ENCODE measurements around the gene PUS1.

PUS1 gene

DNA sequence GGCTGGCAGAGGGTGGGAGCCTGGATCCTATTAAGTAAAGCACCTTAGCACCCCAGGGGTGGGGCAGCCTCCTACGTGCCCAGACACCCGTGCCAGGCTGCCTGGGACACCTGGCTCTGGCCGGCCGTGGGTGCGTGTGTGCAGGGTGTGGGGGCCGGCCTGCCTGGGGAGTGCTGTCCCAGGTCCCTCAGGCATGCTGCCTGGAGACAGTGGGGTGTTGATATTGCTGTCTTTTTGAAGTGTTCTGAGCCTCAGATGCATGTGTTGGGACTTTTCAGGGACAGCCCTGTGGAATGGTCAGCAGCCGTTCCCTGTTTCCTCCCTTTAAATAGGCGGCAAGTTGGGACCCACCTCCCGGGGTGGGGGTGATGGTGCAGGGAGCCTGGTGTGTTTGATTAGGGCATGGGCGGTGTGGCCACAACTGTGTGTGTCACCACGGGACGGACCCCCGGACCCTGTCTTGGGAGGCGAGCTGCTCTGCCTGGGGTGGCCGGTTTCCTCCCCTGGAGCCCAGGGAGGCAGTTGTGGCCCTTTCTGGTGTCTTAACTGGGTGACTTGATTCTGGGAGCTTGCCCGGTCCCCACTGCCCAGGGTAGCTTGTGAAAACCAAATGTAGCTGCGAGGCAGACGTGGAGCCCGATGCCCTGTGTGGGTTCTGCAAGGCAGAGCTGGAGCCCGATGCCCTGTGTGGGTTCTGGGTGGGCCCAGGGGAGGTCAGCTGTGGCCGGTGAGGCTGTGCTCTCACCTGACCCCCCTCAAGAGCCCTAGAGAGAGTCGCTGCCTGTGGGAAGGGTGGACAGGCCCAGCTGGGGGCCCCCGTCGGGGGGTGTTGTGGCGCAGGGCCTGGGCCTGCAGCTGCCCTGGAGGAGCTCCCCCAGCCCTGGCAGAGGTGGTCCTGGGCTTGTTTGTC lies 26.5 kb upstream of the PUS1 start:
- DNase-seq (ENCODE audit: low read depth) = no peak

DNA sequence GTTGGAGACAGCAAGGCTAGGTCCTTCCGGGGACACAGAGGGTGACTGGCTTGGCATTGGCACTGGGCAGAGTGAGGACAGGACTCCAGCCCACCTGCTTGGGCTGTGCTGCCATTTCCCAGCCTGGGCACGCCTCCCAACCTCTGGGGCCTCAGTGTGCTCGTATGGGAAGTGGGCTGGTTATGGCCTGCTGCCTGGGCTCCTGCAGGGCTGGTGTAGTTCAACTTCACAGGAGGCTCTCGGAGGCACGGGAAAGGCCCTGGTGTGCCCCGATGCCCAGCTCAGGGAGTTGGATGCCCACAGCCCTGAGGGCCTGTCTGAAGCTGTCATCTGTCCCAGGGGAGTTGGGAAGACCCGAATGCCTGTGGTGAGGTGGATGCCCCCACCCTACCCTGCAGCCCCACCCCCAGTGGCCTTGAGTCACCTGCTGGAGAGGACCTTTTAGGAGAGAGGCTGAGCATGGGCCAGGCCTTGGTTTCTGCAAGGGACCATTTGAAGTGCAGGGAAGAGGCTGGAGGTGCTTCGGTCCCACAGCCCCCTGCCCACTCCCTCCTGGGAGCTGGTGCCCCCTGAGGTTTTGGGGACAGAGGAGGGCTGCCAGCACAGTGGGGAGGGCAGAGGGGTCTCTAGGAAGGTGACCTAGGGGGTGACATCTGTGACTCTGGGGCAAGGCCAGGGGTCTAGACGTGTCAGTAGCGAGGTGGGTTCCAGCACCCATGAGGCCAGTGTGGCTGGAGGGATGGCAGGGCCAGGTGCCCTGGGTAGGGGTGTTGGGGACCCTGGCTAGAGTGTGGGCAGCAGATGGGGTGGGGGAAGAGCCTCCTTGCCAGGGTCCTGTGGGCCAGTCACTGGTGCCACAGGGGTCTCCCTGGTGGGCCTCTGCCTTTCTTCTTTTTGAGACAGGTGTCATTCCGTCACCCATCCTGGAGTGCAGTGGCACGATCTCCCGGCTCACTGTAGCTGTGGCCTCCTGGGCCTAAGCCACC lies 25.5 kb upstream of the PUS1 start:
- no peak for DNase-seq (ENCODE audit: low read depth)

DNA sequence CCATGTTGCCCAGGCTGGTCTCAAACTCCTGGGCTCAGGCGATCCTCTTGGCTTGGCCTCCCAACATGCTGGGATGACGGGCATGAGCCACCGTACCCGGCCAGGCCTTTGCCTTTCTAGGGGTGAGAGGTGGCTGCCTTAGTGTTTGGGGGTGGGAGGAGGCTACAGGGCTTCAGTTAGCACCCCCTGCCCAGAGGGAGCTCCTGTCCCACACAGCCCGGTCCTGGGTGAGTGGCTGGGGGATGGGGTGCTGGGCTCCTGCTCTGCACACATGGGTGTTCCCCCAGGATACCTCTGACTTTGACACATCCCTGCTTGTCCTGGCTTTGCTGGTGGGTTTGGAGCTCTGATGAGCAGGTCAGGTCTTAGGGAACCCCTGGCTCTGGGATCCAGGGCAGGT lies 24.7 kb upstream of the PUS1 start:
- no peak for DNase-seq (ENCODE audit: low read depth)

DNA sequence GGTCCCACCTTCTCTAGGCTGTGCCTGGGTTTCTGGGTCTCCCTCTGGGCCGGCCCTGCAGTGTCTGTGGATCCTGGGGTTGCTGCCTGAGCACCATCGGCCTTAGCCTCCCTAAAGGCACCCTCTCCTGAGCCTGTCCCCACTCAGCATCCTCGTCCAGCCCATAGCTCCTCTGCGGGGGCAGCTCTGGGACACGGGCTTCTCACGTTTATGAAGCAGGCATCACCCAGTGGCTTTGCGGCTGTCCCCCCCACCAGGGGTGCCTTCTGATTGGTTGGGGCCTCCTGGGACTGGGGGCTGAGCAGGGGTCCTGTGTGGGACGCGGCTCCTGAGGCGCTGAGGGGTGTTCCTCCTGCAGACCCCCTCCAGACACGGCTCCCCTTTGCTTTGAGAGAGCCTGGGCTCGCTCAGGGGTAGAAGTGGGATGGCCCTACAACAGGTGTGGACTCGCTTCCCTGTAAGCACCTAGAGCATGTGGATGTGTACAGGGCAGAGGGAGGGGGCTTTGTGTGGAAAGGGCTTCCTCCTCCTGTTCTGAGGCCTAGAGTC lies 23.9 kb upstream of the PUS1 start:
- no peak for DNase-seq (ENCODE audit: low read depth)

DNA sequence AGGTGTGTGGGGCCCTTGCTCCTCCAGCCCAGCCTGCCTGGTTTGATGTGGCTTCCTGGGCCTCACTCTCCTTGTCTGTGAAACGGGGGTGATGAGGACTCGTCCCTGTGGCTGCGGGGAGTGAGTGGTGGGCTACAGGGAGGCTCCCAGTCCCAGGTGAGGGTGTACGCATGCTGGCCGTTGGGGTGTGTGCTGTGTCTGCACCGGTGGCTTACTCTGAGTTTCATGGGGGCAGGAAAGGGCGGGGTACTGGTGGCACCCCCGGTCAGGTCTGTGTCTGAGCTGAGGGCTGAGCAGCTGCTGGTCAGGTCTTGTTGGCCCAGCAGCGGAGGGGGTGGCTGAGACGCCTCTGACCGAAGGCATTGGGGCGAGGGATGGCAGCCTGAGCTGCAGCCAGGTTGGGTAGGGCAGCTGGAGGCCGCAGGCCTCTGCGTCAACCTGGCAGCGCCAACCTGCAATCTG lies 23.4 kb upstream of the PUS1 start:
- no peak for DNase-seq (ENCODE audit: low read depth)

DNA sequence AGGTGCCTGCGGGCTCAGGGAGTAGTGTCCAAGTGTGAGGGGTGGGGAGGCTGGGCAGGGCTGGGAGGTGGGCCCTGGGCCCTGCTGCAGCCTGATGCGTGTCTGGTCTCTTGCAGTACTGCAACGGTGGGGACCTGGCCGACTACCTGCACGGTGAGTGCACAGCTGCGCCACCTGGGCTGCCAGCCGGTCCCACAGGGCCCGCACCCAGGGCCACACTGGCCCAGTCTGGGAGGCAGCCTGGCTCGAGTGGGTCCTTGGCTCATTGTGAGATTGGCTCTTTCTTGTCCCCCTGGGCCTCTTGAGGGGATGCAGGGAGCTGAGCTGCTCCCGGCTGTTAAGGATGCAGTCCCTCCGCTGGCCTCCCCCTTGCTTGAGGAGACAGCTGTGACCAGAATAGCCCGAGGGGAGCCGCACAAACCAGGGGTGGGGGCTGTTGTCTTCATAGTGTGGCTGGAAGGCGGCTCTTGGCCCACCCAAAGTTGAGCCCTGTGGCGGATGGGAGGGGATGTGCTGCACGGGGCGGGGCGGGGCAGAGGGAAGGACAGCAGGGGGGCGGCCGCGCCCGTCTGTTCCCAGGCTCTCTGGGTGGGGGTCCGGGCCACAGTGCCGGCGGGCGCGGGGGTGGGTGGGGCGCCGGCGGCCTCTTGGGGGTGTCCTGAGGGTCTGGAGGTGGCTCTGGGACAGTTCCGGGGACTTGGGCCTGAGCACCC lies 21.5 kb upstream of the PUS1 start:
- DNase-seq (ENCODE audit: low read depth) = no peak

DNA sequence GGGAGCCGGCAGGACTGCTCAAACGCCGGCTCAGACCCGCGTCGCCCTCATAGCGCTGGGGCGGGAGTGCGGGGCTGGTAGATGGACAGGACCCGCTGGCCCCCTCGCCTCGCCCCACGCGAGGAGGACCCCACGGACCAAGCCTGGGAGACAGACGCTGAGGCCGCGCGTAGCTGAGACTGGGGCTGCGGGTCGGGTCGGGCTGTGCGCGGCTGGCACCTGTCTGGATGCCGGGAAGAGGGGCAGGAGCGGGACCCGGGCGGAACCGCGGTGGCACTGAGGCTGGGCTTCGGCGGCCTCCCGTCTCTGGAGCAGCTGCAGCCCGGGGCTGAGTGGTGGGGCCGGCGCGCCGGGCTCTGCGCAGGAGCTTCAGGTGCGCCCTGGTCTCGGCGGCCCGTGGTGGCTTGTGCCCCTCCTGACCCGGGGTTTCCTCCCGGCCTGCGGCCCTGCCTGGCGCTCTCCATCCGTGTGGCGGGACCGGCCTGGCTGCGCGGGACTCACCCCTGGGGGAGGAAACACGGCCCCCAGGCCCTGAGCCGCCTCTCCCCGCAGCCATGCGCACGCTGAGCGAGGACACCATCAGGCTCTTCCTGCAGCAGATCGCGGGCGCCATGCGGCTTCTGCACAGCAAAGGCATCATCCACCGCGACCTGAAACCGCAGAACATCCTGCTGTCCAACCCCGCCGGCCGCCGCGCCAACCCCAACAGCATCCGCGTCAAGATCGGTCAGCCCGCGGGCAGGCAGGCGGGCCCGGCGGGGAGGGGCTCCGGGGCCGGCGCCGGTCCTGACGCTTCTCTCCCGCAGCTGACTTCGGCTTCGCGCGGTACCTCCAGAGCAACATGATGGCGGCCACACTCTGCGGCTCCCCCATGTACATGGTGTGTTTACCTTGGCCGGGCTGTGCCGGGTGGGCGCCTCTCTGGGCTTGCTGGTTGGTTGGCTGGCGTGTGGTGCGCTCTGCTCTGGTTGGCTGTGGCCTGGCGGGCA lies 20.7 kb upstream of the PUS1 start:
- DNase-seq (ENCODE audit: low read depth) = no peak

DNA sequence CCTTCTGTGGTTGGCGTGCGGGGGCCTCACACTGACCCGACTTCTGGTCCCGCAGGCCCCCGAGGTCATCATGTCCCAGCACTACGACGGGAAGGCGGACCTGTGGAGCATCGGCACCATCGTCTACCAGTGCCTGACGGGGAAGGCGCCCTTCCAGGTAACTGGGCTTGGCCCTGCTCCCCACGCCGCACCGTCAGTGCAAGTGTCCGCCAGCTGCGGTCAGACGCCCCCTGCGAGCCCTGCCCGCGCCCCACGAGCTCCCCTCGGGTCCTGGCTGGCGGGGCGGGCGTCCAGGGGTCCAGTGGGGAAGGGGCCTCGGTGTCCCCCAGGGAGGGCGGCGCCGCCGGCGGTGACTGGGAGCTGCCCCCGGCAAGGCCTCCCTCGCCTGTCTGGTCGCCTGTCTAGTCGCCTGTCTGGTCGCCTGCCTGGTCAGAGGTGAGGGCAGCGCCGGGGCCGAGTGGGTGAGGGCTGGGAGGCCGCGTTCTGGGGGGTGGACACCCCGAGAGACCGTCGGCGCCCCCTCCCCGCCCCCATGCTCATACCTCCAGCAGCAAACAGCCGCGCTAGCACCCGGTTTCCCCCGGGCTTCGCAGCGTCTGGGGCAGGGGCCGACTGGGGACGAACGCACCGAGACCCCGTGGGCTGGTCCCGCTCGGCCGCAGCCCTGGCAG lies 19.9 kb upstream of the PUS1 start:
- no peak for DNase-seq (ENCODE audit: low read depth)

DNA sequence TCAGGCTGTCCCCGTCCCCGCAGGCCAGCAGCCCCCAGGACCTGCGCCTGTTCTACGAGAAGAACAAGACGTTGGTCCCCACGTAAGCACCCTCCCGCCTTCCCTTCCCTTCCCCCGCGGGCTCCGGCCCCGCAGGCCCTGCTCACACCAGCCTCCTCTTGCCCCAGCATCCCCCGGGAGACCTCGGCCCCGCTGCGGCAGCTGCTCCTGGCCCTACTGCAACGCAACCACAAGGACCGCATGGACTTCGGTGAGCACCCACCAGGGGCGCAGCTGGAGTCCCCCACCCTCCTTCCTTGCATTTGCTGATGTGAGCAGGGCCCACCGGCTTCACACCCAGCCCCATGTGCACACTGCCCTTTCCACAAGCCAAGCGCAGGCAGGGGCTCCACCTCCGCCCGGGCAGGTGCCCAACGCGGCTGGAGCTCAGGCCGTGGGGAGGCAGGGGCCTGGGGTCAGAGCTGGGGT lies 19.3 kb upstream of the PUS1 start:
- DNase-seq (ENCODE audit: low read depth) = no peak

DNA sequence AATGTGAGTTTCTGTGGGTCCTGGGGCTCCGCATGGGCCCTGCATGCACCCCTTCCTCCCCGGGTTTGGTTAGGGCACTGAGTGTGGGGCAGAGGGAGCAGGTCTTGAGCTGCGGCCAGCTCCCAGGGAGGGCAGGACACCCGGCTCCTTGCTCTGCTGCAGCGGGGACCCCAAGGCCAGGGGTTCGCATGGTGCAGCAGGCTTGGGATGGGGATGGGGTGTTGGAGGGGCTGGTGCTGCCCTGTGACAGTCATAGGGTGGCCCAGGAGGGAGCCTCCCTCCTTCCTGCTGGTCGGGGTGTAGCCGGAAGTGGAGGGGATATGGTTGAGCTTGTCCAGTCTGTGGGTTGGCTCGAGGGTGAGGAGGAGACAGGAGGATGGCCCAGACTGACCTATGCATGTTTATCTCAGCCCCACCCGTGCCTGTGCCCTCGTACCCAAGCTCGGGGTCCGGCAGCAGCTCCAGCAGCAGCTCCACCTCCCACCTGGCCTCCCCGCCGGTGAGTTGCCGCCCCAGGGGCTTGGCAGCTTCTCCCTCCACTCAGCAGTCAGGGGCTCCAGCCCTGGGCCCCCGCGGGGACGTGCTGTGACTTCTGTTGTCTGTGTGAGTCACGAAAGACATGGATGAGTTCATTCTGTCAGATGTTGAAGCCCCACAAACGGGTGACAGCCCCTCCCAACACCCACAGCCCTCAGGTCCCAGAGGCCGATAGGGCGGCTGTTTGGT lies 18.6 kb upstream of the PUS1 start:
- no peak for DNase-seq (ENCODE audit: low read depth)

DNA sequence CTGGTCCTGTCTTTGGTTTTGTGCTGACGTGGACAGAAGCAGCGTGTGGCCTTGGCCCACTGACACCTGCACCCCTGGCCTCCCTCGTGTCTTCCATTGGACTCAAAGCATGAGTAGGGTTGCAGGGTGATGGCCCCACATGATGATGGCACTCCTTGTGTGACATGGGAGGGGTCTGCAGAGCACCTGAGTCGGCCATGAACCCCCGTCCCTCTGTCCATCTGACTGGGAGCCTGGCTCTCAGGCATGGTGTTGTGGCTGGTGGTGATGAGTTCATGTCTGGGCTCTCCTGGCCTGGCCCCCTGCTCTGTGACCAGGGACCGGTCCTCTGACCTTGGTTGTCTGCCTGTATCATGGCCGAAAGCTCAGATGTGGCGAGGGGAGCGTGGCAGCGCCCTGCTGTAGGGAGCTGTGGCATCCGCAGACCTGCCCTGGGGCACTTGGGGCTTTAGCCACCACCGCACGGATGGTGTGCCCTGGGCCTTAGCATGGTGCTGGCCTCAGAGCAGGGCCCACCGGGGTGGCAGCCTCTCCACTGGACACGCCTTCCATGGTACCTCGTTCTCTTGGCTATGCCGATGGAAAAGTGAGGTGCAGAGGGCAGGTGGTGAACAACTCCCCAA lies 17.9 kb upstream of the PUS1 start:
- no peak for DNase-seq (ENCODE audit: low read depth)

DNA sequence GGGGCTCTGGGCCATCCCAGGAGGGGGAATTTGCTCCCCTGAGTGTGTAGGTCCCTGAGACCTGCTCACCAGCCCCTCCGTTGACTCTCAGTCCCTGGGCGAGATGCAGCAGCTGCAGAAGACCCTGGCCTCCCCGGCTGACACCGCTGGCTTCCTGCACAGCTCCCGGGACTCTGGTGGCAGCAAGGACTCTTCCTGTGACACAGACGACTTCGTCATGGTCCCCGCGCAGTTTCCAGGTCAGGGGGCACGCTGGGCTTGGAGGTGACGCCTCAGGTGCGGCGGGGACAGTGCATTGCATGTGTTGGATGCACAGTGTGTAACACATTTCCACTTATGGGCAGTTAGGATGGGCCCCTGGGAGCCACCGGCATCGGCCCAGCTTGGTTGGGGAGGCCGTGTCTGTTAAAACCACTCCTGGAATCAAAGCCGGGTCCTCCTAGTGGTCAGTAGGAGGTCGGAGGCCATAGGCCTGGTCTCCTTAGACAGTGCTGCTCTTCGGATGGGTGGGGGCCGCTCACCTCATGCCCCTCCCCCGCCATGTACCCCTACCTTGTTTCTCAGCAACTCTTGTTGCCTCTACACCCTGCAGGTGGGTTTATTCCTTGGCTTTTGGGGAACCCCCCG lies 17.1 kb upstream of the PUS1 start:
- DNase-seq (ENCODE audit: low read depth) = no peak

DNA sequence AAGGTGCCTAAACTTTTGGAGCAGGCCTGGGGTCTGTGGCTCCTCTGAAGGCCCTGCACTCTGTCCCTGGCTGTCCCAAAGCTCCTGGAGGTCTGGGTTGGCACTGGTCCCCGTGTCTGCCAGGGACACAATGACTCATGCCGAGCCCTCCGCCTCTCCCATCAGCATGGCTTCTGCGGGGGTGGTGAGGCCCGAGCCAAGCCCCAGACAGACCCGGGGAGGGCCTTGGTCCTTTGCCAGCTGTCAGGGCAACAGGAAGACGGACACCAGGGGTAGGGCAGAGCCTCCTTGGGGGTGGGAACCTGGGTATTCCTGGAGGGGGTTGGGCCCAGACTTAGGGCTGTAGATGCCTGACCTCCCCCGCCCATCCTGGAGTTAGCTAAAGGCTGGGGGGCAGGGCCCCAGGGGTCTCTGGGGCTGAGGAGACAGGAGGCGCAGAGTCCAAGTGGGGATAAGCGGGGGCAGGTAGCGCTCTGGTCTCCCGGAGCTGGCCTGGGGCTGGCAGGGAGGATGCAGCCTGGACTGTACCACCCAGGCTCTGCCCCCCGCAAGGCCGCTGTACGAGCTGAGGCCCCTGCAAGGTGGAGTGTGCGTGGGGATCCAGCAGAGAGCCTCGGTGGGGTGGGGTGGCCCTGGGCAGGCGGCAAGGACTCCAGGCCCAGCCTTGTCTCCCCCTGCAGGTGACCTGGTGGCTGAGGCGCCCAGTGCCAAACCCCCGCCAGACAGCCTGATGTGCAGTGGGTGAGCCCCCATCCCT lies 16.4 kb upstream of the PUS1 start:
- peak; percentile 41 for DNase-seq (ENCODE audit: low read depth)

DNA sequence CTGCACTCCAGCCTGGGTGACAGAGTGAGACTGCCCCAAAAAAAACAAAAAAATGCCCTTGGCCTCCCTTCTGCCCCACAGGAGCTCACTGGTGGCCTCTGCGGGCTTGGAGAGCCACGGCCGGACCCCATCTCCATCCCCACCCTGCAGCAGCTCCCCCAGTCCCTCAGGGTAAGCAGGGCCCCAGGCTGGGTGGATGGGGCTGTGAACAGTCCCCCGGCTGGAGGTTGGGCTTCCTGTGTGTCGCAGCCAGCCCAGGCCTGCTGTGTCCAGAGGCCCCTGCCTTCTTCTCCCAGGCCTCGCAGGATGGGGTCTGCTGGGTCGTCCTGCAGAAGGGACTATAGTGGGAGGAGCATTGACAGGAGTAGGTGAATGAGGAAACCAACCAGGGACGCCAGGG lies 15.4 kb upstream of the PUS1 start:
- no peak for DNase-seq (ENCODE audit: low read depth)

DNA sequence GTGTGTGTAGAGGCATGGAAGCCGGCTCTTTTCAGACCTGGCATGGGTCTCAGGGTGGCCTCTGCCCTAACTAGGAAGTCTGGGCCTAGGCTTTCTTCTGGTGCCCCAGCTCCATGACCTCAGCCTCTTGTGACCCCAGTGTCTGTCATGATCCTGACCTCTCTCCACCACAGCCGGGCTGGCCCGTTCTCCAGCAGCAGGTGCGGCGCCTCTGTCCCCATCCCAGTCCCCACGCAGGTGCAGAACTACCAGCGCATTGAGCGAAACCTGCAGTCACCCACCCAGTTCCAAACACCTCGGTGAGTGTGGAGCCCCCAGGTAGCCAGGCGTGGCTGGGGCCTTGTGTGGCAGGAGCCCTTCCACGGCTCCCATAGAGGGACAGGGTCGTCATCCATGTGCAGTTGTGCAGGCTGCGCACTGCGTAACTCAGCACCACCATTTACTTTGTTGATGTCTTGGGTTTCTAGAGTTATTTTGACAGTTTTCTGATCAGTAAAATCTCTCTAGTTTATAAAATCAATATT lies 14.8 kb upstream of the PUS1 start:
- DNase-seq (ENCODE audit: low read depth) = no peak

DNA sequence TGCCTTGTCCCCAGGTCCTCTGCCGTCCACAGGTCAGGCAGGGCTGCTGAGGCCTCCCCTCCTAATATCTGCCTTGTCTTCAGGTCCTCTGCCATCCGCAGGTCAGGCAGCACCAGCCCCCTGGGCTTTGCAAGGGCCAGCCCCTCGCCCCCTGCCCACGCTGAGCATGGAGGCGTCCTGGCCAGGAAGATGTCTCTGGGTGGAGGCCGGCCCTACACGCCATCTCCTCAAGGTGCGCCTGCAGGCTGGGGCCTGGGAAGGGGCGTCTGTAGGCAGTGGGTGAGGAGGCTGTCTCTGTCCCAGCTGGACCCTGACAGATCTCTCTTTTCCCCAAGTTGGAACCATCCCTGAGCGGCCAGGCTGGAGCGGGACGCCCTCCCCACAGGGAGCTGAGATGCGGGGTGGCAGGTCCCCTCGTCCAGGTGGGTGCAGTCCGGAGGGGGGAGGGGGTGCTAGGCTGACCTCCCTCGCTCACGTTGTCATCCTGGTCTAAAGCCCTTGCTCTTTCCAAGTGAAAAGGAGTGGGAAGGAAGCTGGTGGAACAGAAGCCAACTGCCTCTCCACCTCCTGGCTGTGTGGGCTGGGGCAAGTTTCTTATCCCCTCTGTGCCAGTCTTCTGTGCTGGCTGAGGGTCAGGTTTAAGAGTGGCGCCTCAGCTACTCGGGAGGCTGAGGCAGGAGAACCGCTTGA lies 13.9 kb upstream of the PUS1 start:
- no peak for DNase-seq (ENCODE audit: low read depth)

DNA sequence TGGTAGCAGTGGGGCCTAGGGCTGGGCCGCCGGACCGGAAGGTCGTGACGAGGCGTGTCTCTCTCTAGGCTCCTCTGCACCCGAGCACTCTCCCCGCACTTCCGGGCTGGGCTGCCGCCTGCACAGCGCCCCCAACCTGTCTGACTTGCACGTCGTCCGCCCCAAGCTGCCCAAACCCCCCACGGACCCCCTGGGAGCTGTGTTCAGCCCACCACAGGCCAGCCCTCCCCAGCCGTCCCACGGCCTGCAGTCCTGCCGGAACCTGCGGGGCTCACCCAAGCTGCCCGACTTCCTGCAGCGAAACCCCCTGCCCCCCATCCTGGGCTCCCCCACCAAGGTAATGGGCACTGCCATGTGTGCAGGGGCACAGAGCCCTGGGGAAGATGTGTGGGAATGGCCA lies 13.3 kb upstream of the PUS1 start:
- no peak for DNase-seq (ENCODE audit: low read depth)
